ENCODE results near the gene CUEDC1.

DNA sequence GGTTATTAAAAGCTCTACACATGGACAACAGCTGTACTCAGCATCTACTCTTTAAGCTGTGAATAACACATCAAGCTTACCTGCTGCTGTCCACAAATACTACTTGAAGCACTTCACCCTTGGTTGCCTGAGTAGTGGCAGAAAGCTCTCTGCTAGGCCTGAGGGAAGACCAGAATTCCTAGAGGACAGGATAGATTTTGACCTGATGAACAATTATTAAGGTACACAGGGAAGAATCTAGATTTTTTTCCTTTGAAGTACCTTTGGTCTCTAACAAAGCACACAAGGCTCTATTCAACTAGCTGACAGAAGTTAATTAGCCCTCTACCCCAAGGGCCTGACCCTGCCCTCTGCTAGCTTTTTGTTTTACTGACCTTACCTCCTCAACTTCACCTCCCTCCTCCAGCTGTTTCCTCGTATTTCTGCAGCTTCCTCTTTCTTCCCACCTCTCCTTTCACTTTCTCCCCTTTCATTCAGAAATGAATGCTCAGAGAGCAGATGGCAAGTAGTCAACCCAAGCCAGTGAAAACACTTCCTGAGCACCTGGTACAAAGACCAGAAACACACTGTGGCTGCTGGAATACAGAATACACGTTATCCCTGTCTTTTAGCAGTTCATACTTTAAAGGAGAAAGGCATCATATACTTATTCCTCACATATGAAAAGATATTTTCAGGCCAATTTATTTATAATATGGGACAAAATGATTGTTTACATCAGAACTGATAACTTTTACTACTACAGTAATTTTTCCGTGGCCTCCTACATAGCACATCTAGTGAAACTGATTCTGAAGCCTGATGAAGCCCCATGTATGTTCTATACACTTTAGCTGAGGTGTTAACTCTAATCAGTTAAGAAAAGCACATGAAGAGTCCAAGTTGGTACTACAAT, 38.5 kb upstream of the CUEDC1 start:
- TF ChIP-seq NR3C1 (CRISPR knock-in tag; IDR thresholded peaks at IDR 0.05) (no peak), NKRF (IDR thresholded peaks at IDR 0.05; ENCODE audit: borderline replicate concordance) (no peak), POLR2A (conservative IDR thresholded peaks at IDR 0.05) (peak; percentile 63), SPI1 (IDR thresholded peaks at IDR 0.05; ENCODE audit: borderline replicate concordance, low read depth, low read length) (peak; percentile 59; the same call in 1 of the 2 replicates)
